ENCODE measurements around the gene STAU1. TPM values are rescaled to one million over a fixed set of nuclear protein-coding genes. Genes with fewer than 3 reads are reported as not detected.
A peak's percentile ranks its signal among the peaks of the same experiment; 100 is the strongest.

The STAU1 gene
- polyA plus RNA-seq, 3 donors, result 17.3 to 34.2 (median 24.0) TPM

DNA sequence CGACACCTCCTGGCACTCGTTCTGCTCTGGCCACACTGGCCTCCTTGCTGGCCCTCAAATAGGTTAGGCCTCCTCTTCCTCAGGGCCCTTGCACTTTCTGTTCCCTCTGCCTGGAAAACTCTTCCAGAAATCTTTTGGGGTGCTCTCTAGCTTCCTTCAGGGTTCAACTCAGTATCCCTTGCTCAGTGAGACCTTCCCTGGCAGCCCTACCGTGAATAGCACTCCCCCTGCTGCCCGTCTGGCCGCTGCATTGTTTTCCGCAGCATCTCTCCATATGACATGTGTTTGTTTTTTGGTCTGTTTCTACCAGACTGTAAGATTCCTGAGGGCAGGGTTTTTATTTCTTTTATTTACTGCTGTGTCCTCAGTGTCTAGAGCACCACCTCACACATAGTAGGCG, 37.8 kb upstream of the STAU1 start:
- H3K79me2 ChIP-seq (ENCODE audit: insufficient read depth, low read length), result peaks cover 5% of the 10 kb centered on the region
- intact Hi-C loops (cut with micrococcal nuclease), result no loop called here
- 88% methylated on average over 2 of the region's 7 CpGs for WGBS (ENCODE audit: insufficient coverage)
- no peaks in the 10 kb centered on the region for H3K9me3 ChIP-seq (replicated peaks in 1 of 2; ENCODE audit: control insufficient read depth in 1 of 2, insufficient read depth in 1 of 2, low read length in 2 of 2)
- TF ChIP-seq, protein P1, sequence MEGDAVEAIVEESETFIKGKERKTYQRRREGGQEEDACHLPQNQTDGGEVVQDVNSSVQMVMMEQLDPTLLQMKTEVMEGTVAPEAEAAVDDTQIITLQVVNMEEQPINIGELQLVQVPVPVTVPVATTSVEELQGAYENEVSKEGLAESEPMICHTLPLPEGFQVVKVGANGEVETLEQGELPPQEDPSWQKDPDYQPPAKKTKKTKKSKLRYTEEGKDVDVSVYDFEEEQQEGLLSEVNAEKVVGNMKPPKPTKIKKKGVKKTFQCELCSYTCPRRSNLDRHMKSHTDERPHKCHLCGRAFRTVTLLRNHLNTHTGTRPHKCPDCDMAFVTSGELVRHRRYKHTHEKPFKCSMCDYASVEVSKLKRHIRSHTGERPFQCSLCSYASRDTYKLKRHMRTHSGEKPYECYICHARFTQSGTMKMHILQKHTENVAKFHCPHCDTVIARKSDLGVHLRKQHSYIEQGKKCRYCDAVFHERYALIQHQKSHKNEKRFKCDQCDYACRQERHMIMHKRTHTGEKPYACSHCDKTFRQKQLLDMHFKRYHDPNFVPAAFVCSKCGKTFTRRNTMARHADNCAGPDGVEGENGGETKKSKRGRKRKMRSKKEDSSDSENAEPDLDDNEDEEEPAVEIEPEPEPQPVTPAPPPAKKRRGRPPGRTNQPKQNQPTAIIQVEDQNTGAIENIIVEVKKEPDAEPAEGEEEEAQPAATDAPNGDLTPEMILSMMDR (IDR thresholded peaks at IDR 0.05), result no peak
- peaks cover 11% of the 10 kb centered on the region in 2 donors for H3K4me1 ChIP-seq (ENCODE audit: control insufficient read depth in 1 of 2, insufficient read depth in 2 of 2, low read length in 2 of 2)
- H3K27ac ChIP-seq (ENCODE audit: low read depth in 1 of 2, low read length in 2 of 2), result no peak overlapping the region
- Mint-ChIP-seq H3K36me3 (peaks cover 74 to 93% of the 10 kb centered on the region in 2 donors), H3K4me3 (no peak overlapping the region), H3K27ac (peak overlapping the region in 4 of 7 donors; percentile 46 to 85 (median 49)), H3K27me3 (ENCODE audit: low read depth in 3 of 3) (peaks cover 0 to 2% (median 1%) of the 10 kb centered on the region in 3 donors), H3K4me1 (peaks cover 12% of the 10 kb centered on the region), H3K9me3 (peaks cover 0 to 5% (median 0%) of the 10 kb centered on the region in 7 donors)
- peaks cover under 1% of the 10 kb centered on the region for H4K20me1 ChIP-seq (ENCODE audit: insufficient read depth, low read length)
- H3K4me3 ChIP-seq (replicated peaks in 1 of 3; ENCODE audit: low read depth in 2 of 3, low read length in 3 of 3), result no peak overlapping the region
- no peaks in the 10 kb centered on the region for H3K27me3 ChIP-seq (ENCODE audit: control insufficient read depth in 2 of 2, insufficient read depth in 2 of 2, low read length in 2 of 2)
- DNase-seq, result no peak
- peaks cover 78 to 97% of the 10 kb centered on the region in 2 donors for H3K36me3 ChIP-seq (replicated peaks in 1 of 2; ENCODE audit: control insufficient read depth in 1 of 2, insufficient read depth in 2 of 2, low read length in 2 of 2)
- H3K4me2 ChIP-seq (replicated peaks; ENCODE audit: extremely low read depth, low read length, poor library complexity, severe bottlenecking), result no peak overlapping the region
- H3K9ac ChIP-seq (ENCODE audit: insufficient read depth, low read length, poor library complexity, severe bottlenecking), result no peak overlapping the region
- no peak overlapping the region for H2AFZ ChIP-seq (ENCODE audit: insufficient read depth, low read depth, low read length, poor library complexity, severe bottlenecking)

DNA sequence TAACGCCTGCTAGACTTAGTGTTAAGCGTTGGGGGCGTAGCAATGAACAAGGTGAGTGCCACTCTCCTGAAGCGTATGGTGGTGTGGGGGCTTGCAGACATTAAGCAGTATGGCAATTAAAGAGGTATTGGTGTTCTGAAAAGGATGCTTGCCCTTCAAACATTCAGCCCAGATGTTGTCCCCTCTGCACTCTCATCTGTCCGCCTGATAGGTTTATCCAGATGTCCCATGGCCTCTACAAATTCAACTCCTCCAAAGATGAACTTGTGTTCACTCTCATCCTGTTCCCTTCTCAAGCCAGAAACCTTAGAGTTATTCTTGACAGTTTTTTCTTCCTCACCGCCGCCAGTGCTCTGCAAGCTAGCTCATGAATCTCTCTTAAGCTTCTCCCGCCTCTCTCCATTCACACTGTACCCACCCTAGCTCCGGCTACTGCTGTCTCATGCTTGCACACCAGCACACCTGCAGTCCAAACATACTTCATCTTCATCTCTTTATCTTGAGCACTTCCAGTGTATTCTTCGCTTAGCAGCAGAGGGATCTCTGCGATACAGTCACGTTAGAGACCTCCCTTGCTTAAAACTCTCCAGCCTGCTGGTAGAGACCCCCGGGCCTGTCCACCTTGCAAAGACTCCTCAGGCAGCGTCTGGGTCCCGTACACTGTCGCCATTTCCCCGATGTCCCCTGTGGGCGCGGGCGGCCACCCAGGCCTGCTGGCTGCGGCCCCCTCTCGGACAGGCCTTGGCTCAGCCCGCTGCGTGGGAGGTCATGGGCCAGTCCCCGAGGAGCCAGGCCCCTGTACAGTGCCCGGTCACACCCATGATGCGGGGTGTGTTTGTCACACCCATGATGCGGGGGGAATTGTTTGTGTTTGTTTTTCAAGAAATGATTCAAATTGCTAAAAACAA, 32.0 kb upstream of the STAU1 start:
- peaks cover 22% of the 10 kb centered on the region for H3K79me2 ChIP-seq (ENCODE audit: insufficient read depth, low read length)
- H4K20me1 ChIP-seq (ENCODE audit: insufficient read depth, low read length), result no peaks in the 10 kb centered on the region
- peaks cover 35 to 41% of the 10 kb centered on the region in 2 donors for H3K36me3 Mint-ChIP-seq
- no peak for DNase-seq
- peak overlapping the region; percentile 89 to 99 for H3K4me3 Mint-ChIP-seq
- peak overlapping the region; percentile 79 to 97 for H3K27ac ChIP-seq (ENCODE audit: low read depth in 1 of 2, low read length in 2 of 2)
- intact Hi-C loops (cut with micrococcal nuclease), result loop anchor here in 1 of 2 donors (5.0 to 10.0 kb wide), 2 partner anchors 52 to 85 kb away; no protein-coding TSS in a partner anchor
- TF ChIP-seq, protein P1 (IDR thresholded peaks at IDR 0.05), result no peak
- peaks cover 23% of the 10 kb centered on the region for H3K4me1 Mint-ChIP-seq
- H3K27me3 ChIP-seq (ENCODE audit: control insufficient read depth in 2 of 2, insufficient read depth in 2 of 2, low read length in 2 of 2), result no peaks in the 10 kb centered on the region
- peak overlapping the region; percentile 94 to 99 (median 98) for H3K27ac Mint-ChIP-seq
- H3K9me3 Mint-ChIP-seq, result peaks cover 0 to 4% (median 0%) of the 10 kb centered on the region in 7 donors
- H3K4me1 ChIP-seq (ENCODE audit: control insufficient read depth in 1 of 2, insufficient read depth in 2 of 2, low read length in 2 of 2), result peaks cover 21 to 24% of the 10 kb centered on the region in 2 donors
- H3K9me3 ChIP-seq (replicated peaks in 1 of 2; ENCODE audit: control insufficient read depth in 1 of 2, insufficient read depth in 1 of 2, low read length in 2 of 2), result no peaks in the 10 kb centered on the region
- peak overlapping the region; percentile 83 for H2AFZ ChIP-seq (ENCODE audit: insufficient read depth, low read depth, low read length, poor library complexity, severe bottlenecking)
- peak overlapping the region; percentile 80 for H3K9ac ChIP-seq (ENCODE audit: insufficient read depth, low read length, poor library complexity, severe bottlenecking)
- whole genome bisulfite sequencing (ENCODE audit: insufficient coverage), result 74% methylated on average over 18 of the region's 28 CpGs
- peaks cover 0 to 2% (median 0%) of the 10 kb centered on the region in 3 donors for H3K27me3 Mint-ChIP-seq (ENCODE audit: low read depth in 3 of 3)
- H3K4me3 ChIP-seq (replicated peaks in 1 of 3; ENCODE audit: low read depth in 2 of 3, low read length in 3 of 3), result peak overlapping the region; percentile 77 to 94 (median 92)
- peak overlapping the region; percentile 97 for H3K4me2 ChIP-seq (replicated peaks; ENCODE audit: extremely low read depth, low read length, poor library complexity, severe bottlenecking)
- H3K36me3 ChIP-seq (replicated peaks in 1 of 2; ENCODE audit: control insufficient read depth in 1 of 2, insufficient read depth in 2 of 2, low read length in 2 of 2), result peaks cover 36 to 41% of the 10 kb centered on the region in 2 donors

Data from CD14-positive monocyte (primary cell).